BLaER1 (cell line): ENCODE results near the gene FIG4.
A peak's percentile ranks its signal among the peaks of the same experiment; 100 is the strongest.
"Not testable (repeated sequence)": the region's sequence is repeated elsewhere in the genome, so short reads cannot be mapped to it uniquely, and the experiment has no call there.

ENCODE experiments used
- H3K27ac ChIP-seq: shearing (Covaris generic); formaldehyde crosslinking; 2 replicates; pipeline ENCODE4 v1.8.1; 2022
- H3K27me3 ChIP-seq: shearing (Covaris generic); formaldehyde crosslinking; 2 replicates; pipeline ENCODE4 v1.8.1; 2022
- H3K36me3 ChIP-seq: shearing (Covaris generic); formaldehyde crosslinking; 2 replicates; pipeline ENCODE4 v1.8.1; 2022
- H3K4me1 ChIP-seq: shearing (Covaris generic); formaldehyde crosslinking; 2 replicates; pipeline ENCODE4 v1.8.1; 2022
- H3K4me2 ChIP-seq: shearing (Covaris generic); formaldehyde crosslinking; 2 replicates; pipeline ENCODE4 v1.8.1; 2022
- H3K4me3 ChIP-seq: shearing (Covaris generic); formaldehyde crosslinking; 2 replicates; pipeline ENCODE4 v1.8.1; 2022
- H3K9ac ChIP-seq: shearing (Covaris generic); formaldehyde crosslinking; 2 replicates; pipeline ENCODE4 v1.8.1; 2022
- H3K9me3 ChIP-seq: shearing (Covaris generic); formaldehyde crosslinking; 2 replicates; pipeline ENCODE4 v1.8.1; 2022
- H4K20me1 ChIP-seq: shearing (Covaris generic); formaldehyde crosslinking; 2 replicates; pipeline ENCODE4 v1.8.1; 2022
- Cebpa-rat ChIP-seq: shearing (Covaris generic); IDR thresholded peaks from 2 replicates; pipeline ENCODE4 v1.8.1; 2022

FIG4 gene

GRCh38 chr6:109701221-109701620 is 10.1 kb downstream of the FIG4 start:
- no peak for TF ChIP-seq Cebpa-rat
- H3K4me2 ChIP-seq, result no peak overlapping the region

GRCh38 chr6:109701774-109702173 is 10.7 kb downstream of the FIG4 start:
- Histone ChIP-seq H3K27ac (no peak overlapping the region), H3K4me3 (no peak overlapping the region), H3K4me1 (peaks cover 4% of the 10 kb centered on the region; the same call in 1 of the 2 replicates), H4K20me1 (no peaks in the 10 kb centered on the region), H3K27me3 (no peaks in the 10 kb centered on the region), H3K9me3 (no peaks in the 10 kb centered on the region), H3K9ac (no peak overlapping the region), H3K36me3 (no peaks in the 10 kb centered on the region), H3K4me2 (no peak overlapping the region)
- no peak for TF ChIP-seq Cebpa-rat

More at GRCh38 chr6:109701221-109701620, 10.1 kb downstream of the FIG4 start:
- H3K36me3 ChIP-seq, result no peaks in the 10 kb centered on the region
- no peaks in the 10 kb centered on the region for H3K9me3 ChIP-seq
- no peaks in the 10 kb centered on the region for H3K27me3 ChIP-seq
- no peaks in the 10 kb centered on the region for H4K20me1 ChIP-seq
- no peak overlapping the region for H3K27ac ChIP-seq
- no peaks in the 10 kb centered on the region; the same call in 1 of the 2 replicates for H3K4me1 ChIP-seq
- no peak overlapping the region for H3K9ac ChIP-seq
- H3K4me3 ChIP-seq, result no peak overlapping the region

- Histone ChIP-seq H3K27ac (no peak overlapping the region), H3K4me3 (no peak overlapping the region), H3K36me3 (no peaks in the 10 kb centered on the region), H3K27me3 (no peaks in the 10 kb centered on the region), H3K9me3 (no peaks in the 10 kb centered on the region), H3K4me1 (peaks cover 5% of the 10 kb centered on the region; the same call in 1 of the 2 replicates), H3K9ac (no peak overlapping the region), H4K20me1 (no peaks in the 10 kb centered on the region), H3K4me2 (peak overlapping the region; percentile 8; the same call in 1 of the 2 replicates)
- no peak for TF ChIP-seq Cebpa-rat
Observed at GRCh38 chr6:109702791-109703190, 11.7 kb downstream of the FIG4 start.

- Histone ChIP-seq H3K4me3 (no peak overlapping the region), H3K36me3 (no peaks in the 10 kb centered on the region), H4K20me1 (no peaks in the 10 kb centered on the region), H3K4me1 (peaks cover 5% of the 10 kb centered on the region; the same call in 1 of the 2 replicates), H3K4me2 (no peak overlapping the region), H3K9ac (no peak overlapping the region), H3K27me3 (no peaks in the 10 kb centered on the region), H3K9me3 (peaks cover 23% of the 10 kb centered on the region), H3K27ac (no peak overlapping the region)
- no peak for TF ChIP-seq Cebpa-rat
Observed at GRCh38 chr6:109705258-109705657, 14.2 kb downstream of the FIG4 start.

GRCh38 chr6:109706513-109706912 is 15.4 kb downstream of the FIG4 start:
- H3K4me3 ChIP-seq, result no peak overlapping the region
- H3K27me3 ChIP-seq, result no peaks in the 10 kb centered on the region

GRCh38 chr6:109708099-109708498 is 17.0 kb downstream of the FIG4 start:
- H4K20me1 ChIP-seq, result not testable (repeated sequence)

More at GRCh38 chr6:109706513-109706912, 15.4 kb downstream of the FIG4 start:
- Histone ChIP-seq H3K9ac (no peak overlapping the region), H3K4me2 (no peak overlapping the region), H3K4me1 (peaks cover 5% of the 10 kb centered on the region; the same call in 1 of the 2 replicates), H3K9me3 (peaks cover 35% of the 10 kb centered on the region), H3K36me3 (no peaks in the 10 kb centered on the region), H3K27ac (no peak overlapping the region), H4K20me1 (no peaks in the 10 kb centered on the region)
- TF ChIP-seq Cebpa-rat, result no peak

GRCh38 chr6:109713097-109713496 is 22.0 kb downstream of the FIG4 start:
- H3K4me3 ChIP-seq, result no peak overlapping the region
- H3K27ac ChIP-seq, result no peak overlapping the region
- peaks cover 6% of the 10 kb centered on the region; the same call in 1 of the 2 replicates for H3K4me1 ChIP-seq
- peaks cover 44% of the 10 kb centered on the region for H3K9me3 ChIP-seq
- H4K20me1 ChIP-seq, result no peaks in the 10 kb centered on the region
- H3K27me3 ChIP-seq, result no peaks in the 10 kb centered on the region
- no peak overlapping the region for H3K9ac ChIP-seq
- TF ChIP-seq Cebpa-rat, result no peak
- H3K36me3 ChIP-seq, result 0 out of 2 replicates have a peak, but pooled peaks cover 5% of the 10 kb centered on the region
- no peak overlapping the region for H3K4me2 ChIP-seq

More at GRCh38 chr6:109708099-109708498, 17.0 kb downstream of the FIG4 start:
- not testable (repeated sequence) for H3K36me3 ChIP-seq, H3K4me1 ChIP-seq, H3K27me3 ChIP-seq, H3K9ac ChIP-seq, H3K4me2 ChIP-seq, H3K4me3 ChIP-seq, H3K27ac ChIP-seq
- peaks cover 46% of the 10 kb centered on the region for H3K9me3 ChIP-seq

GRCh38 chr6:109714166-109714565 is 23.1 kb downstream of the FIG4 start:
- no peak for TF ChIP-seq Cebpa-rat
- Histone ChIP-seq H3K27me3 (no peaks in the 10 kb centered on the region), H3K4me1 (peaks cover 6% of the 10 kb centered on the region; the same call in 1 of the 2 replicates), H3K4me2 (no peak overlapping the region), H3K9me3 (peaks cover 33% of the 10 kb centered on the region), H3K9ac (no peak overlapping the region), H3K27ac (no peak overlapping the region), H3K36me3 (peaks cover 10% of the 10 kb centered on the region; the same call in 1 of the 2 replicates), H4K20me1 (no peaks in the 10 kb centered on the region), H3K4me3 (no peak overlapping the region)

GRCh38 chr6:109714611-109715010 is 23.5 kb downstream of the FIG4 start:
- Histone ChIP-seq H3K27me3 (no peaks in the 10 kb centered on the region), H4K20me1 (no peaks in the 10 kb centered on the region), H3K4me1 (peaks cover 6% of the 10 kb centered on the region; the same call in 1 of the 2 replicates), H3K9me3 (peaks cover 29% of the 10 kb centered on the region), H3K27ac (no peak overlapping the region), H3K4me3 (no peak overlapping the region), H3K4me2 (no peak overlapping the region), H3K36me3 (peaks cover 14% of the 10 kb centered on the region; the same call in 1 of the 2 replicates), H3K9ac (no peak overlapping the region)
- no peak for TF ChIP-seq Cebpa-rat

- Histone ChIP-seq H3K27ac (no peak overlapping the region), H3K9ac (no peak overlapping the region)
Observed at GRCh38 chr6:109715616-109716015, 24.5 kb downstream of the FIG4 start.

More at GRCh38 chr6:109715616-109716015, 24.5 kb downstream of the FIG4 start:
- Histone ChIP-seq H4K20me1 (no peaks in the 10 kb centered on the region), H3K9me3 (peaks cover 19% of the 10 kb centered on the region), H3K27me3 (no peaks in the 10 kb centered on the region), H3K36me3 (peaks cover 17% of the 10 kb centered on the region; the same call in 1 of the 2 replicates), H3K4me2 (no peak overlapping the region), H3K4me3 (no peak overlapping the region), H3K4me1 (peaks cover 6% of the 10 kb centered on the region; the same call in 1 of the 2 replicates)
- no peak for TF ChIP-seq Cebpa-rat
